ENCODE results near the gene TAAR1. TPM values are rescaled to one million over a fixed set of nuclear protein-coding genes. Genes with fewer than 3 reads are reported as not detected.
"Not testable (repeated sequence)": the region's sequence is repeated elsewhere in the genome, so short reads cannot be mapped to it uniquely, and the experiment has no call there.

TAAR1 gene
- total RNA-seq = not detected in 2 replicates

- intact Hi-C loops (cut with micrococcal nuclease) = no loop called here
These were observed at the start of gene TAAR1 for GRCh38 chr6:132659082-132659481. TSS of gene TAAR1 (minus strand) at chr6:132659182. CDS start at chr6:132646003, 13,179 bp downstream.

- intact Hi-C loops (cut with micrococcal nuclease) = no loop called here
These were observed 49.8 kb upstream of the TAAR1 start for GRCh38 chr6:132708771-132709170.

DNA sequence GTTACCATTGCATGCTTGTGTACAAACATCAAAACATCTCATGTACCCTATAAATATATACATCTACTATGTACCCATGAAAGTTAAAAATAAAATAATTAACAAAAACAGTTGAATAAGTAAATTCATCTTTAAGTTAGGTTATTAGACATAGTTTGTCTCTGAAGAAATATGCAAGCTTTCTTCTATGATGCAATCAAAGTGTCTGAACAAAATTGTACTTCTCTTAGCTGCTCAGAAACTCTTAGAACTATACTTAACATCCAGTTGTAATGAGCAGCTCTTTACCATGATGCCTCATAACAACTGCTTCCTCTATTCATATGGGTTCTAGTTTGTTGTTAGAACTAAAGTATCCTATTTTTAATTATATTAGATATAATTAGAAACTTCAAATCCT lies 49.0 kb upstream of the TAAR1 start:
- intact Hi-C loops (cut with micrococcal nuclease) = no loop called here

DNA sequence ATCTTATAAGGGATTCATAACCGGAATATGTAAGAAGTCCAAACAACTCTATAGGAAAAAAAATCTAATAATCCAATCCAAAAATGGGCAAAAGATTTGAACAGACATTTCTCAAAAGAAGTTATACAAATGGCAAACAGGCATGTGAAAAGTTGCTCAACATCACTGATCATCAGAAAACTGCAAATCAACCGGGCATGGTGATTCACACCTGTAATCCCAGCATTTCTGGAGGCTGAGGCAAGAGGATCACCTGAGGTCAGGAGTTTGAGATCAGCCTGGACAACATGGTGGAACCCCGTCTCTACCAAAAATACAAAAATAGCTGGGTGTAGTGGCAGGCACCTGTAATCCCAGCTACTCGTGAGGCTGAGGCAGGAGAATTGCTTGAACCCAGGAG lies 47.8 kb upstream of the TAAR1 start:
- intact Hi-C loops (cut with micrococcal nuclease) = not testable (repeated sequence)

GRCh38 chr6:132703936-132704335 lies 45.0 kb upstream of the TAAR1 start:
- intact Hi-C loops (cut with micrococcal nuclease) = no loop called here

DNA sequence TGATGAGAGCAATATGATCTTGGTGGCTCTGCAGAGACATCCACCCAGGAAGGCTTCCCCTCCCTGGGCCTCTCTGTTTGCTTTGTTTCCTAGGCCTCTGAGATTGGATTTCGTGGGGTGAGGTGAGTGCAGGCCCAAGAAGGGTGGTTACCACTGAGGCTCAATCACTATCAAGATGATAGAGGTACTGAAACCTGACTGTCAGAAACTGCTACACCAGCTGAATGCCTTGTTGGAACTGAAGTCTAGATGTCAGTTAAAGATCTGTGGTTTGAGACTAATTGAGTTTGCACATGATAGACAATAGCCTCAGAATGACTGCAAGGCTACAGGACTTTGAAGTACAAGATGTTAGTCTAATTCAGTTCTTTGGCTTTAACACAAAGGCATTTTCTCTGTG lies 39.6 kb upstream of the TAAR1 start:
- intact Hi-C loops (cut with micrococcal nuclease) = no loop called here

DNA sequence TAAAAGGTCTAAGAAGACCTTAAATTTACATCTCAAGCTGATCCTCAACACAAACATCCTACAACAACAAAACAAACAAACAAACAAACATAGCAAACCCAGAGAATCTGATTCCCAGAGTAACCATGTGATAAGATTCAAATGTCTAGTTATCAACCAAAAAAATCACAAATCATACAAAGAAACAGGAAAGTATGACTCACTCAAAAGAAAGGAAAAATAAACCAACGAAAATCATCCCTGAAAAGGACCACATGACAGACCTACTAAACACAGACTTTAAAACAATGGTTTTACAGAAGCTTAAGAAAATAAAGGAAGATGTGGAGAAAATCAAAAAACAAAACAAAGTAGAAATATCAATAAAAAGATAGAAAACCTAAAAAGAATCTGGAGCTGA lies 36.8 kb upstream of the TAAR1 start:
- intact Hi-C loops (cut with micrococcal nuclease) = no loop called here

DNA sequence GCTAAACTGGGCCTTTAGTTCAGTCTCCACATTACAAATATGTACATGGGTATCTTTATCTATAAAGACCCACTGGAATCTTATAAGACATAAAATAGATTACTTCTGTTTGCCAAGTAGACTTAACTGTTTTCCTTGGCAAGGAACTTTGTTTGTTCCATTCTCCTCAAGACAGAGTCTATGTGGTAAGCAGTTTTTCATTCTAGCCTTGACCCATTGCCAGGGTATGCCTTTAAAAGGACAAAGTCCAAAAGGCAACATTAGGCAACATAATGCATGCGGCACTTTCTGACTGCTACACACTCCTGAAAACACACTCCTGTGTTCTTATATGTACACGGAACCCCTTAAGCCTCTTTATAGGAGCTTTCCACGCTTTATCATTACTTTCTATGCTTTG lies 34.5 kb upstream of the TAAR1 start:
- intact Hi-C loops (cut with micrococcal nuclease) = no loop called here

GRCh38 chr6:132690678-132691077 lies 31.7 kb upstream of the TAAR1 start:
- intact Hi-C loops (cut with micrococcal nuclease) = no loop called here

- intact Hi-C loops (cut with micrococcal nuclease) = no loop called here
These were observed 28.3 kb upstream of the TAAR1 start for GRCh38 chr6:132687306-132687705.

DNA sequence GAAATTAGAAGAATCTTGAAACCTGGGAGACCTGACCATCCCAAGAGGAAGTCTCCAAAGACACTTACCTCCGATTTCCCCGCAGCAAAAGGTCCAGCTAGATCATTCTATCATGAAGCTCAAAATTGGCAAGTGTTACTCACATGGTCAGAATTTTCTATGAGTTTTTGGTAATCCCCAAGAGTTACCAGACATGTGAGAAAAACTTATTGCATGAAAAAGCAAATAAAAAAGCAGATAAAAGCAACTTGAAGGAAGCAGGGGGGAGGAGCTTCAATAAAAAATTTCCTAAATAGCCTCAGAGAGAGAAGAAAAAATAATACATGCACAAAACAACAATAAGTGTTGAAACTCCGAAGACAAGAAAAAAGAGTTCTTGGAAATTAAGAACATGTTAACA lies 27.5 kb upstream of the TAAR1 start:
- intact Hi-C loops (cut with micrococcal nuclease) = no loop called here

DNA sequence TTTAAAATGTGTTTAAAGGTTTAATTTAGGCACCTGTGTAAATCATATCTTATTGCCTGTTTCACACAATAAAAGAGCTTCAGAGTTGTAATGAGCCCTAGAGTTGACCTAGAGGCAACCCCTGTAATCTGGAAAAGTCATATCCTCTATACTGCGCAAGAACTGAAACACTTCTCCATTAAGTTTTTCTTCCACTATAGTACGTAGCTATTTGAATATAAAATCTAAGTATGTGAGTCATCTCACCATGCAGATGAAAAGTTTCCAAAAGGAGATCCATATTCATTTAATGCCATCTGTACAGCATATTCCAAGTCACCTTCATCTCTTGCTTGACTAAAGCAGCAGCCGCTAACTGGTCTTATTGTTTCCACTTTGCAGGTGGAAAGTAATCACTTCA lies 26.0 kb upstream of the TAAR1 start:
- intact Hi-C loops (cut with micrococcal nuclease) = no loop called here

DNA sequence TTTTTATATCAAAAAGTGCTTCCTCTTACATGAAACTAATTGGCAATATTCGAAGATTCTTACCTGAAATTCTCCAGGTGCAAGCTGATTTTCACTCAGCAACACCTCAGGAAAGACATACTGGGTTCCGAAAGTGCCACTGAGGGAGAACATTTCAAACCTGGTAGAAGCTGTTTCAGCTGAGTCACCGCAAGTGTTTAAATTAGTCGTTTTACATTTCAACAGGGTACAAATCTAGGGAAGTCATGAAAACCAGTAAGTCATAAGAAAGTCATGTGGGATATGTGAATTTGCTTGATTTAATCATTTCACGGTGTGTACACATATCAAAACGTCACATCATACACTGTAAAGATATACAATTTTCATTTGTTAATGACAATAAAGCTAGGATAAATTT lies 25.3 kb upstream of the TAAR1 start:
- intact Hi-C loops (cut with micrococcal nuclease) = no loop called here

- intact Hi-C loops (cut with micrococcal nuclease) = no loop called here
These were observed 24.6 kb upstream of the TAAR1 start for GRCh38 chr6:132683543-132683942.

- intact Hi-C loops (cut with micrococcal nuclease) = not testable (repeated sequence)
These were observed 20.1 kb upstream of the TAAR1 start for GRCh38 chr6:132679094-132679493.

- intact Hi-C loops (cut with micrococcal nuclease) = no loop called here
These were observed 16.8 kb upstream of the TAAR1 start for GRCh38 chr6:132675749-132676148.

GRCh38 chr6:132675002-132675401 lies 16.0 kb upstream of the TAAR1 start:
- intact Hi-C loops (cut with micrococcal nuclease) = no loop called here

GRCh38 chr6:132673376-132674094 lies 14.6 kb upstream of the TAAR1 start:
- intact Hi-C loops (cut with micrococcal nuclease) = no loop called here

DNA sequence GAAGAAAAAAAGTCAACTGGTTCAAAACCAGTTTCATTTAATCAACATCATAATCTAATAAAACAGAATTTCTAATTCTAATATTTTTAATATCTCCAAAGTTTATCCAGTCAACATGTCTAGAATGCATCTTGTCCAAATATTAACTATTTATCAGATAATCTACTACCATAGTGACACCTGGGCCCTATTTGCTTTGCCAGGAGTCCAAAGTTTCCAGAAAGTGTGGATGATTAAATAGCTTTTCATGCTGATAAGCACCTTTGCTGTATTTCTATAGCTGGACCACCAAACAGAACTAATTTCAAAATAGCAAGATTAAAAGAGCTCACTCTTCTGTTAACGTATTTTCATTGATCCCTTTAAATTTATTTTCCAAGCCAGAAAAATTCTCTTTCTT lies 12.3 kb upstream of the TAAR1 start:
- intact Hi-C loops (cut with micrococcal nuclease) = loop anchor here (2.0 kb wide), 1 partner anchor 882 kb away; no protein-coding TSS in a partner anchor

DNA sequence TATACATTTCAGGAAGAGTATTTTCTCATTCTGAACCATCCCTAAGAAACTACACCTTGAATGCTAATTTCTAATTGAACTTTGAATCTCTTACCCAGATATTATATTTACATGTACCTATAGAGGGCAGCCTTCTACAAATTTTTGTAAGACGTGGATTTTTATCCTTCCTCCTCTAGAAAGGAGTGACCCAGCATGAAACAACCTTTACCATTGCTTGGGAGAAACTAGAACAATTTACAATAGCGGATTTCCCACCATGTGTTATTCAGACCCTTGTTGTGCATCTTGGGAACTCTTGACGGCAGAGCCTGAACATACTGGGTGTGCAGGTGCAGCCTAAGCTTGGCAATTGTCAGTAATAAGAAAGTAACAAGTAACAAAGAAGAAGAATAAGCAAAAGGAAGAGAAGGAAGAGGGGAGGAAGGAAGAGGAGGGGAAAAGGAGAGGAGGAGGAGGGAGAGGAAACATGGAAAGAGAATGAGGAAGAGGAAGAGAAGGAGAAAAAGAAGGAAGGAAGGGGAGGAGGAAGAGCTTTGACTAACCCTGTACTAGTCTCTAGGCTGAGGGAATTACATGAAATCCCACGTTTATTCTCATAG lies 10.8 kb upstream of the TAAR1 start:
- intact Hi-C loops (cut with micrococcal nuclease) = loop anchor here (1.0 to 5.0 kb wide), 10 partner anchors 94 to 883 kb away; partner anchors contain the start of gene RPS12

DNA sequence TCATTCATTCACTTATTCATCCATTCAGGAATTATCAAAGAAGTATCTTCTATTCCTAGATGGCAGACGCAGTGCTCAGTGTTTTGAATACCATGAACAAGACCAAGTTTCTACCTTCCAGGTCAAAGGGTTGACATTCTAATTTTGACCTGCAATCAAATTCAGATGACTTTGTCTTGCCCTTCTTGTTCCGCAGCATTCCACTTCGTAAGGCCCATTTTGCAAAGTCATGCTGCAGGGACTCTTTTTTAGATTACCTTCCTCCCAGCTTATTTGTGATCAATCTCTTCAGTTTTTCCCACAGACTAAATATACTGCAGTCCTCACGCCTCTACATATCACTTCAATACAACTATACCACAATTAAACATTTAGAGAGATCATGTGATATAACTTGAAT lies 7.1 kb upstream of the TAAR1 start:
- intact Hi-C loops (cut with micrococcal nuclease) = loop anchor here (5.0 kb wide), 1 partner anchor 846 kb away; no protein-coding TSS in a partner anchor

GRCh38 chr6:132664309-132665034 lies 5.5 kb upstream of the TAAR1 start:
- intact Hi-C loops (cut with micrococcal nuclease) = loop anchor here (5.0 kb wide), 1 partner anchor 848 kb away; no protein-coding TSS in a partner anchor

All from T-helper 1 cell treated with Interleukin-12 subunit alpha and Interleukin-12 subunit beta and Interleukin-4 antibody, amounts not matched to agents 30 ng/mL and 1 ng/mL, for 36 hours (primary cell).